Amygdala (tissue), 56 donors: ENCODE results near the gene FAM72C.
"Not testable (repeated sequence)": the region's sequence is repeated elsewhere in the genome, so short reads cannot be mapped to it uniquely, and the experiment has no call there.

Source experiments
- DNase-seq, 56 donors: peaks; one replicate each; lab custom pipeline; 2025; lab: John Stamatoyannopoulos, UW

Gene FAM72C

DNA sequence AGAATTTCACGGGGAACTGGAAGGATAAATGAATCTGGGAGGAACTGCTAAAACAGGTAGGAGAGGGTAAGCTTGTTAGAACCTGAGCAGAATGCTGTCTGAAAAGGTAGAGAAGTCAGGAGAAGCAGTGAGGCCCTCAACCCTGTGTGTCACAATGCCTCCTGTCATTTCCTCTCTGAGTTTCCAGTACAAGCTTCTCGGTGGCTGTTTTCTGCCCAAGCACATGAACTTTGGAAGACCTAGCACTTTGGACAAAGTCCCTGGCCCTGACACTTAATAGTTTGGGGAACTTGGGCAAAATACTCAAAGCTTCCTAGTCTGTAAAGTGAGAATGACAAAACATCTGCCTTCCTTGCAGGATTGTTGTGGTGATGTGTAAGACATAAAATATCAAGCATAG, 52.7 kb downstream of the FAM72C start:
- not testable (repeated sequence) for DNase-seq

DNA sequence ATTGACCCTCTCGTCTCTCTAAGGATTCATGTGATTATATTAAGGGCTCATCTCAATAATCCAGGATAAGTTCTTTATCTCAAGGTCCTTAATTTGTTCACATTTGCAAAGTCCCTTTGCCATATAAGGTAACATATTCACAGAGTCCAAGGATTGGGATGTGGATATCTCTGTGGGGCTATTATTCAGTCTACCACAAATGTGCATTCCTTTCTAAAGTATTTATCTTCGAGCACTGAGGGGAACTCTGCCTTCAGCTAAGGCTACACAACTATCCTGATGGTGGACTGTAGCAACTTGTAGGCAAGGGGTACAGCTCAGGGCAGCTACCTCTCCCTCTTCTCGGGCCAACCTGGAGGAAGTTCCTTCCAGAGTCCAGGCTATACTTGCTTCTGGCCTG, 53.2 kb downstream of the FAM72C start:
- DNase-seq = not testable (repeated sequence)

DNA sequence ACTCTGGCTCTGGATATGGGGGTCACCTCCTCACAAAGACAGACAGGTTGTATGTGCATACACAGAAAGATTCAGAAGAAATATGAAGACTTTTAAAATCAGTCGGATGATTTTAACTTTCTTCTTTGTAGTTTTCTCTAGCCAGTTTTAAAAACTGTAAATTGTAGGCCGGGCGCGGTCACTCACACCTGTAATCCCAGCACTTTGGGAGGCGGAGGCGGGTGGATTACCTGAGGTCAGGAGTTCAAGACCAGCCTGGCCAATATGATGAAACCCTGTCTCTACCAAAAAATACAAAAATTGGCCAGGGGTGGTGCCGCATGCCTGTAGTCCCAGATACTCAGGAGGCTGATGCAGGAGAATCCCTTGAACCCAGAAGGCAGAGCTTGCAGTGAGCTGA, 58.1 kb downstream of the FAM72C start:
- not testable (repeated sequence) for DNase-seq
